GM19467 (cell line): ENCODE results near the gene TNKS1BP1.
"Not testable (repeated sequence)": the region's sequence is repeated elsewhere in the genome, so short reads cannot be mapped to it uniquely, and the experiment has no call there.

ENCODE experiments used
- ATAC-seq: cut with Tn5 transposase; IDR thresholded peaks from one replicate; pipeline ENCODE4 v1.9.1; 2021; ENCODE audit warnings: mild to moderate bottlenecking, moderate library complexity; ENCODE audit not compliant: unreplicated experiment

TNKS1BP1 gene

GRCh38 chr11:57296205-57296604 lies 28.5 kb downstream of the TNKS1BP1 start:
- ATAC-seq: not testable (repeated sequence)

- ATAC-seq: no peak
Observed at GRCh38 chr11:57294225-57295131, 30.3 kb downstream of the TNKS1BP1 start.

GRCh38 chr11:57290288-57290687 lies 34.5 kb downstream of the TNKS1BP1 start:
- ATAC-seq: no peak

GRCh38 chr11:57288771-57289579 lies 35.8 kb downstream of the TNKS1BP1 start:
- no peak for ATAC-seq

- no peak for ATAC-seq
Observed at GRCh38 chr11:57287884-57288283, 36.9 kb downstream of the TNKS1BP1 start.

- no peak for ATAC-seq
Observed at GRCh38 chr11:57283231-57283990, 41.3 kb downstream of the TNKS1BP1 start.

- ATAC-seq: not testable (repeated sequence)
Observed at GRCh38 chr11:57281546-57281945, 43.2 kb downstream of the TNKS1BP1 start.

- no peak for ATAC-seq
Observed at GRCh38 chr11:57279116-57279515, 45.6 kb downstream of the TNKS1BP1 start.

GRCh38 chr11:57278721-57279095 lies 46.0 kb downstream of the TNKS1BP1 start:
- ATAC-seq: no peak

GRCh38 chr11:57277845-57278720 lies 46.7 kb downstream of the TNKS1BP1 start:
- ATAC-seq: no peak

- no peak for ATAC-seq
Observed at GRCh38 chr11:57276971-57277675, 47.6 kb downstream of the TNKS1BP1 start.

GRCh38 chr11:57276169-57276970 lies 48.4 kb downstream of the TNKS1BP1 start:
- ATAC-seq: no peak

- no peak for ATAC-seq
Observed at GRCh38 chr11:57275582-57275981, 49.2 kb downstream of the TNKS1BP1 start.

- ATAC-seq: no peak
Observed at GRCh38 chr11:57274904-57275498, 49.8 kb downstream of the TNKS1BP1 start.

- ATAC-seq: no peak
Observed at GRCh38 chr11:57273448-57274058, 51.2 kb downstream of the TNKS1BP1 start.

GRCh38 chr11:57269571-57270021 lies 55.2 kb downstream of the TNKS1BP1 start:
- ATAC-seq: no peak

GRCh38 chr11:57266157-57266556 lies 58.6 kb downstream of the TNKS1BP1 start:
- no peak for ATAC-seq

GRCh38 chr11:57263351-57263750 lies 61.4 kb downstream of the TNKS1BP1 start:
- ATAC-seq: no peak
